Ovary (tissue), 9 donors: Measurements from ENCODE around the gene PGAP3. TPM values are rescaled to one million over a fixed set of nuclear protein-coding genes. Genes with fewer than 3 reads are reported as not detected.

Source experiments
- DNase-seq, 5 donors: peaks; one replicate each; pipeline ENCODE4 v3.0.0-alpha.2; 2019 to 2020
- H3K27ac ChIP-seq, 2 donors: fragments of 200-600 bp; one replicate each; pipeline versions ENCODE4 v1.5.1 to v1.8.0; 2019 to 2022
- H3K27me3 ChIP-seq: fragments of 200-600 bp; one replicate; pipeline ENCODE4 v1.8.0; 2022
- H3K36me3 ChIP-seq: fragments of 200-600 bp; sonication (generic); one replicate; pipeline ENCODE4 v1.5.1; 2019
- H3K4me1 ChIP-seq: one replicate; pipeline ENCODE4 v1.8.1; 2013; ENCODE audit warnings: mild to moderate bottlenecking, moderate library complexity; ENCODE audit not compliant: insufficient read depth
- H3K4me3 ChIP-seq: fragments of 200-600 bp; sonication (generic); one replicate; pipeline ENCODE4 v1.5.1; 2017
- H3K9me3 ChIP-seq, 2 donors: fragments of 200-600 bp in 1 of 2; sonication (generic) in 1 of 2; one replicate each; pipeline versions ENCODE4 v1.5.1 to v1.8.1; 2013 to 2019; ENCODE audit warnings: mild to moderate bottlenecking in 1 of 2, moderate library complexity in 1 of 2
- CTCF ChIP-seq, 3 donors: fragments of 450-650 bp in 2 of 3; fragments of 200-600 bp in 1 of 3; IDR thresholded peaks; one replicate each; pipeline versions ENCODE4 v1.5.1 to v1.8.0; 2016 to 2022; ENCODE audit warnings: antibody characterized with exemption in 3 of 3, mild to moderate bottlenecking in 1 of 3
- EP300 ChIP-seq: sonication (generic); formaldehyde crosslinking; IDR thresholded peaks from one replicate; pipeline ENCODE4 v1.6.1; 2017; ENCODE audit warnings: antibody characterized with exemption
- POLR2A ChIP-seq: fragments of 450-650 bp; IDR thresholded peaks from one replicate; pipeline ENCODE4 v1.6.1; 2017; ENCODE audit warnings: antibody characterized with exemption, mild to moderate bottlenecking, moderate library complexity
- whole genome bisulfite sequencing, 3 donors: extraction: QIAGEN DNeasy Blood & Tissue Kit in 1 of 3; methylation state at CpG; one replicate each; pipeline versions ENCODE4 v1.1.5 to v1.1.7; 2013 to 2017; 5-methylcytosine and 5-hydroxymethylcytosine counted together
- intact Hi-C, 4 donors: fragments of 100-400 bp; cut with DNase I; formaldehyde crosslinking; loops; one replicate each; pipeline versions ENCODE4 v1.11.0 to v1.15.1; 2022 to 2023
- polyA plus RNA-seq, 2 donors: library from polyadenylated mRNA; stranded (reverse); fragments of 200-250 nt in 1 of 2; fragments of 350-450 nt in 1 of 2; fragmentation: Illumina TruSeq in 1 of 2; extraction: RNeasy Lipid Tissue Mini Kit (QIAGEN cat#74804) in 1 of 2; gene quantifications; one replicate each; pipeline ENCODE4 v1.2.3, GENCODE V29; 2013 to 2014
- total RNA-seq, 7 donors: library from RNA; depleted of rRNA in 2 of 7; stranded (reverse); fragments of >200 nt in 2 of 7; fragmentation: NEBNext Ultra II Directional in 3 of 7; extraction: Animal tissue kit (Norgen Biotek cat#: 25700) in 3 of 7; gene quantifications; one replicate each; pipeline versions ENCODE4 v1.1.0 to v1.2.4, GENCODE V29; 2016 to 2023
- donor health status: DM: no; HTN: no; CAD: no; lungs with moderate emphysema.
- donor health status: DM: no; HTN: no; CAD: no.
- donor health status: Bipolar disorder and iron deficiency.
- donor health status: DM: yes; HTN: yes; CAD: no.
- donor health status: DM: no; HTN: no; CAD: no.
- donor health status: DM: yes; HTN: yes; CAD: no.

The PGAP3 gene
- total and polyA plus RNA-seq, 9 donors = 7.9 to 31.3 (median 19.6) TPM

GRCh38 chr17:39705786-39706348 lies 18.0 kb upstream of the PGAP3 start:
- Histone ChIP-seq H3K36me3 (no peaks in the 10 kb centered on the region), H3K9me3 (no peaks in the 10 kb centered on the region), H3K4me3 (no peak overlapping the region), H3K27ac (no peak overlapping the region), H3K27me3 (no peaks in the 10 kb centered on the region), H3K4me1 (peaks cover 10% of the 10 kb centered on the region)
- WGBS, 3 donors = 79 to 85% (median 81%) methylated on average over 11 to 12 of the region's 12 CpGs
- TF ChIP-seq CTCF (IDR thresholded peaks at IDR 0.05) = no peak
- TF ChIP-seq POLR2A = no peak
- intact Hi-C loops = no loop called here
- no peak for DNase-seq

GRCh38 chr17:39704821-39705551 lies 17.1 kb upstream of the PGAP3 start:
- no peaks in the 10 kb centered on the region for H3K36me3 ChIP-seq
- 24 to 41% (median 30%) methylated on average over 11 of the region's 11 CpGs for WGBS, 3 donors
- TF ChIP-seq EP300 (no peak), CTCF (IDR thresholded peaks at IDR 0.05) (no peak), POLR2A (no peak)
- H3K27ac ChIP-seq = no peak overlapping the region
- H3K9me3 ChIP-seq = no peaks in the 10 kb centered on the region
- no peak overlapping the region for H3K4me3 ChIP-seq
- no peaks in the 10 kb centered on the region for H3K27me3 ChIP-seq
- intact Hi-C loops = no loop called here
- no peak for DNase-seq
- H3K4me1 ChIP-seq = peaks cover 10% of the 10 kb centered on the region

GRCh38 chr17:39703913-39704312 lies 16.1 kb upstream of the PGAP3 start:
- Histone ChIP-seq H3K4me3 (no peak overlapping the region), H3K27me3 (no peaks in the 10 kb centered on the region), H3K9me3 (no peaks in the 10 kb centered on the region), H3K4me1 (peaks cover 12% of the 10 kb centered on the region), H3K36me3 (no peaks in the 10 kb centered on the region), H3K27ac (no peak overlapping the region)
- 75 to 95% (median 91%) methylated on average over 5 of the region's 5 CpGs for WGBS, 3 donors
- no peak for TF ChIP-seq POLR2A
- no peak for TF ChIP-seq EP300
- TF ChIP-seq CTCF (IDR thresholded peaks at IDR 0.05) = no peak
- intact Hi-C loops = no loop called here
- DNase-seq = no peak

- DNase-seq = no peak
- H3K27ac ChIP-seq = no peak overlapping the region
- no peaks in the 10 kb centered on the region for H3K36me3 ChIP-seq
- intact Hi-C loops = no loop called here
- H3K4me1 ChIP-seq = peaks cover 12% of the 10 kb centered on the region
- TF ChIP-seq EP300 (no peak), POLR2A (no peak), CTCF (IDR thresholded peaks at IDR 0.05) (no peak)
- no peaks in the 10 kb centered on the region for H3K27me3 ChIP-seq
- H3K4me3 ChIP-seq = no peak overlapping the region
- 54 to 61% (median 57%) methylated on average over 11 to 12 of the region's 12 CpGs for WGBS, 3 donors
- no peaks in the 10 kb centered on the region for H3K9me3 ChIP-seq
These were observed 15.3 kb upstream of the PGAP3 start for GRCh38 chr17:39702901-39703893.
